ENCODE data around the gene EYS. TPM values are rescaled to one million over a fixed set of nuclear protein-coding genes. Genes with fewer than 3 reads are reported as not detected.

The EYS gene
- polyA plus RNA-seq, 6 donors from 2014 or later = 0.06 to 0.18 (median 0.07) TPM; not detected in 1

- Mint-ChIP-seq H3K36me3 (no peaks in the 10 kb centered on the region), H3K27me3 (no peaks in the 10 kb centered on the region), H3K4me1 (no peaks in the 10 kb centered on the region), H3K4me3 (no peak overlapping the region), H3K27ac (no peak overlapping the region), H3K9me3 (peaks cover 3 to 13% (median 6%) of the 10 kb centered on the region in 7 donors)
- ATAC-seq (ENCODE audit: low read depth in 2 of 2) = no peak
- no peak for DNase-seq
Observed at GRCh38 chr6:64902596-64902995, 804.4 kb downstream of the EYS start.

- DNase-seq = no peak
- H3K27me3 Mint-ChIP-seq = no peaks in the 10 kb centered on the region
- peaks cover 3 to 18% (median 8%) of the 10 kb centered on the region in 7 donors for H3K9me3 Mint-ChIP-seq
- ATAC-seq (ENCODE audit: low read depth in 2 of 2) = no peak
- no peak overlapping the region for H3K4me3 Mint-ChIP-seq
- no peaks in the 10 kb centered on the region for H3K36me3 Mint-ChIP-seq
- H3K27ac Mint-ChIP-seq = no peak overlapping the region
- H3K4me1 Mint-ChIP-seq = no peaks in the 10 kb centered on the region
Observed at GRCh38 chr6:64896939-64897338, 810.1 kb downstream of the EYS start.

DNA sequence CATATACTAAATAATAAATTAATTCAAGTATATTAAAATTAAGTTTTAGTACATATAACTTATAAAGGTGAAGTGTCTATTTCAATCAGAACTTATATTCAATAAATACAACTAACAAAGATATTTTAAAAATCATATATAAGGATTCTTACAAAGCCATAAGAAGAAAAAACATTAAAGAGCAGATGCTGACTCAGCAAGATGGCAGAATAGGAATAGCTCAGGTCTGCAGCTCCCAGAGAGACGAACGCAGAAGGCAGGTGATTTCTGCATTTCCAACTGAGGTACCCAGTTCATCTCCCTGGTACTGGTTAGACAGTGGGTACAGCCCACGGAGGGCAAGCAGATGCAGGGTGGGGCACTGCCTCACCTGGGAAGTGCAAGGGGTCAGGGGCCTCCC lies 811.1 kb downstream of the EYS start:
- peaks cover 3 to 18% (median 9%) of the 10 kb centered on the region in 7 donors for H3K9me3 Mint-ChIP-seq
- no peaks in the 10 kb centered on the region for H3K36me3 Mint-ChIP-seq
- DNase-seq = no peak
- ATAC-seq (ENCODE audit: low read depth in 2 of 2) = no peak
- no peaks in the 10 kb centered on the region for H3K4me1 Mint-ChIP-seq
- H3K27ac Mint-ChIP-seq = no peak overlapping the region
- no peak overlapping the region for H3K4me3 Mint-ChIP-seq
- no peaks in the 10 kb centered on the region for H3K27me3 Mint-ChIP-seq

GRCh38 chr6:64890609-64891008 lies 816.4 kb downstream of the EYS start:
- Mint-ChIP-seq H3K4me3 (no peak overlapping the region), H3K36me3 (no peaks in the 10 kb centered on the region), H3K27ac (no peak overlapping the region), H3K9me3 (peaks cover 0 to 7% (median 3%) of the 10 kb centered on the region in 7 donors), H3K4me1 (no peaks in the 10 kb centered on the region), H3K27me3 (no peaks in the 10 kb centered on the region)
- no peak for ATAC-seq (ENCODE audit: low read depth in 2 of 2)
- no peak for DNase-seq

GRCh38 chr6:64889144-64889543 lies 817.9 kb downstream of the EYS start:
- Mint-ChIP-seq H3K9me3 (peaks cover 0 to 7% (median 2%) of the 10 kb centered on the region in 7 donors), H3K4me3 (no peak overlapping the region), H3K4me1 (no peaks in the 10 kb centered on the region), H3K27ac (no peak overlapping the region), H3K27me3 (no peaks in the 10 kb centered on the region), H3K36me3 (no peaks in the 10 kb centered on the region)
- no peak for ATAC-seq (ENCODE audit: low read depth in 2 of 2)
- no peak for DNase-seq

DNA sequence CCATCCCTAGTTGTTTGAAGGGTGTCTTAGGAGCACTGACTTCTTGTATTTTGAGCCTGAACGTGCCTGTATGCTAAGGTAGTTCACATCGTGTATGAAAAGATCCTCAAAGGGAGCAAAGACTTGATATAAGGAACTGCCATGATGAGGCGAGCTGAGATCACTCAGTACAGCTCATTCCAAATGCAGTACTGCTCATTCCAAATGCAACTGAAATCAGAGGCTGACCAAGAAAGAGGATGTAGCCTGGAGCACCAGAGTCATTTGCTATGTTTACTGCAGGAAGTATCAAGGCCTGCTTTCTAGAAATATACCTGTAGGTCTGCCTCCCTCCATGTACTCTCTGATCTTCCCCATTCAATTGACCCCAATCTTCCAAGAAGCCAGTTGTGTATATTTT lies 832.2 kb downstream of the EYS start:
- no peaks in the 10 kb centered on the region for H3K36me3 Mint-ChIP-seq
- no peak for DNase-seq
- peaks cover 2 to 7% (median 5%) of the 10 kb centered on the region in 7 donors for H3K9me3 Mint-ChIP-seq
- no peaks in the 10 kb centered on the region for H3K27me3 Mint-ChIP-seq
- no peak for ATAC-seq (ENCODE audit: low read depth in 2 of 2)
- no peak overlapping the region for H3K4me3 Mint-ChIP-seq
- no peak overlapping the region for H3K27ac Mint-ChIP-seq
- H3K4me1 Mint-ChIP-seq = no peaks in the 10 kb centered on the region

GRCh38 chr6:64872633-64873032 lies 834.4 kb downstream of the EYS start:
- no peak overlapping the region for H3K27ac Mint-ChIP-seq
- H3K4me1 Mint-ChIP-seq = no peaks in the 10 kb centered on the region
- H3K9me3 Mint-ChIP-seq = peaks cover 0 to 10% (median 5%) of the 10 kb centered on the region in 7 donors
- no peaks in the 10 kb centered on the region for H3K36me3 Mint-ChIP-seq
- no peak for DNase-seq
- no peaks in the 10 kb centered on the region for H3K27me3 Mint-ChIP-seq
- no peak overlapping the region for H3K4me3 Mint-ChIP-seq
- no peak for ATAC-seq (ENCODE audit: low read depth in 2 of 2)

DNA sequence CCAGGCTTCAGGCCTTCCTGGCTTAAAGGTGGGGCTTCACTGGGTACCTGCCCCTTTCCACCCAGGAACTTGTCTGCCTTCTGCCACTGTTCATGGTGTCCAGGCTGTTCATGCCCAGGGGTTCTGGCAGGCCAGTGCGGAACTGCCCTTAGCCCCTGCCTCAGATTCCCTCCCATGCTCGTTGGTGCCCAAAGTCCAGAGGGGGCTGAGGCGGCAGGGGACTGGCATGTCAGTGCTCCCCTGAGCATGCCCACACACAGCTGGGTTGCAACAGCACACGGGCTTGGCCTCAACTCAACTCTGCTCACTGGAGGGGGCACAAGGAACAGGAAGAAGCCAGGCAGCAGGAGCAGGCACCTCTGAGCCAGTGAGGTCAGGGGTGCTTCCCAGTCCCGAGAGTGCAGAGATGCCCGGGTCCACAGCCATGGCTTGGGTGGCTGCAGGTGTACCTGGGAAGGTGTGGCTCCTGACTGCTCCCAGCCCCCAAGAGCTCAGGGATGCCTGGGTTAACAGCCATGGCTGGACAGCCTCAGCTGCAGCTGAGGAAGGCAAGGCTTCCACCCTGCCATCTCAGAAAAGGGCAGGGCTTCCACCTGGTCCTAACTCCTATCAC lies 845.9 kb downstream of the EYS start:
- Mint-ChIP-seq H3K27ac (no peak overlapping the region), H3K4me1 (no peaks in the 10 kb centered on the region), H3K4me3 (no peak overlapping the region), H3K9me3 (peaks cover 2 to 14% (median 6%) of the 10 kb centered on the region in 7 donors), H3K27me3 (no peaks in the 10 kb centered on the region), H3K36me3 (no peaks in the 10 kb centered on the region)
- DNase-seq = no peak
- ATAC-seq (ENCODE audit: low read depth in 2 of 2) = no peak

DNA sequence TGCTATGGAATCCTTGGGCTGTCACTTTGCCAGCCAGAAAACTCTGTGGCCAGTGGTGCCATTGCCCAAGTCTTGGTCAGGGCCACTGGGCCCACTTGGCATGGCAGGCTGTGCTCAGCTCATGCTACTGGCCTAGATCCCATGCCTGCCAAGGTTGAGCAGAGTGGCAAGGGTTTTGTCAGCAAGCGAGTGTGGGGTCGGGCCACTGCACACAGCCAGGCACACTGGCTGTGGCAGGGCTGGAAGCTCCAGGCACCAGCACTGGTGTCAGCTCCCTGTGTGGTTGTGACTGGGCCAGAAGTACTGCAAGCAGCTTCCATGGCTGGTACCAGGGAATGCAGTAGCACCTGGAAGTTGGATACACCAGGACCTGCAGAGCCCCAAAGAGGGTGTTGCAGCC lies 846.8 kb downstream of the EYS start:
- no peaks in the 10 kb centered on the region for H3K4me1 Mint-ChIP-seq
- H3K36me3 Mint-ChIP-seq = no peaks in the 10 kb centered on the region
- no peak overlapping the region for H3K4me3 Mint-ChIP-seq
- H3K27ac Mint-ChIP-seq = no peak overlapping the region
- ATAC-seq (ENCODE audit: low read depth in 2 of 2) = no peak
- no peaks in the 10 kb centered on the region for H3K27me3 Mint-ChIP-seq
- no peak for DNase-seq
- peaks cover 3 to 21% (median 7%) of the 10 kb centered on the region in 7 donors for H3K9me3 Mint-ChIP-seq

DNA sequence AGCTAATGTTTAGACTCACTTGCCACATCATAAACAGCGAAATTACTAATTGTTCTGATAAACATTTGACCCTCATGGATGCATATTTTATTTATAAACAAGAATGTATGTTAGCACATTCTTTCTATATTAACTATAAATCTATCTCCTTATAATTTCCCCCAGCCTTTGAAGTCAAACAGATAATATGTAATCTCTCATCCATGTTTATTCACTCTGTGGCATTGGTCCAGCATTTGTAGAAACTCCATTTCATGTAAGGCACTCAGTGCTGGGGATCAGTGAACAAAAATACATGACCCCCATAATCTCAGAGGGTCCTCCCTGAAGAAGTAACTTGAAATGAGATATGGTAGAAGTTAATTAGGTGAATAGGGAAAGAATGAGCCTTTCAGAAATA lies 856.9 kb downstream of the EYS start:
- peaks cover 2 to 13% (median 8%) of the 10 kb centered on the region in 7 donors for H3K9me3 Mint-ChIP-seq
- DNase-seq (no peak), ATAC-seq (ENCODE audit: low read depth in 2 of 2) (no peak)
- H3K36me3 Mint-ChIP-seq = no peaks in the 10 kb centered on the region
- no peak overlapping the region for H3K27ac Mint-ChIP-seq
- H3K4me1 Mint-ChIP-seq = no peaks in the 10 kb centered on the region
- no peak overlapping the region for H3K4me3 Mint-ChIP-seq
- no peaks in the 10 kb centered on the region for H3K27me3 Mint-ChIP-seq

DNA sequence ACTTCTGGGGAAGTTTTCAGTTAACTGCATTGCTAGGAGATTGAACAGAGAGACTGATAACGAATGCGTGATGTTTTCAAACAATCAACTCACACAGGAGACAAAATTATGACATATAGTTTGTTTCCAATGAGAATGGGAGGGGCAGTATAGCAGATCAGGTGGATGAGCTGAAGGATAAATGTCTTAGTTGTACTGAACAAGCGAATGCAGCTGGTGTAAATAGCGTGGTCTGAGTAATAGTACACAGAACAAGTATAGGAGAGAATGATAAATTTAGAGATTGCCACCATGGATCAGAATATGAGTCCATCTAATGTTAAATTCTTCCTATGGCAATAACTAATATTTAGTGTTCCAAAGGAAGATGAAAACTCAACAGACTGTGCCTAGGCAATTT lies 858.6 kb downstream of the EYS start:
- Mint-ChIP-seq H3K27me3 (no peaks in the 10 kb centered on the region), H3K36me3 (no peaks in the 10 kb centered on the region), H3K9me3 (peaks cover 2 to 13% (median 5%) of the 10 kb centered on the region in 7 donors), H3K4me3 (no peak overlapping the region), H3K4me1 (no peaks in the 10 kb centered on the region), H3K27ac (no peak overlapping the region)
- DNase-seq (no peak), ATAC-seq (ENCODE audit: low read depth in 2 of 2) (no peak)

GRCh38 chr6:64847396-64847795 lies 859.6 kb downstream of the EYS start:
- H3K4me3 Mint-ChIP-seq = no peak overlapping the region
- H3K27me3 Mint-ChIP-seq = no peaks in the 10 kb centered on the region
- DNase-seq (no peak), ATAC-seq (ENCODE audit: low read depth in 2 of 2) (no peak)
- H3K4me1 Mint-ChIP-seq = no peaks in the 10 kb centered on the region
- H3K36me3 Mint-ChIP-seq = no peaks in the 10 kb centered on the region
- H3K27ac Mint-ChIP-seq = no peak overlapping the region
- peaks cover 0 to 12% (median 3%) of the 10 kb centered on the region in 7 donors for H3K9me3 Mint-ChIP-seq

GRCh38 chr6:64838726-64839125 lies 868.3 kb downstream of the EYS start:
- no peak for DNase-seq
- Mint-ChIP-seq H3K27ac (no peak overlapping the region), H3K36me3 (no peaks in the 10 kb centered on the region), H3K27me3 (no peaks in the 10 kb centered on the region), H3K4me1 (no peaks in the 10 kb centered on the region), H3K4me3 (no peak overlapping the region), H3K9me3 (peaks cover 0 to 9% (median 2%) of the 10 kb centered on the region in 7 donors)
- no peak for ATAC-seq (ENCODE audit: low read depth in 2 of 2)

DNA sequence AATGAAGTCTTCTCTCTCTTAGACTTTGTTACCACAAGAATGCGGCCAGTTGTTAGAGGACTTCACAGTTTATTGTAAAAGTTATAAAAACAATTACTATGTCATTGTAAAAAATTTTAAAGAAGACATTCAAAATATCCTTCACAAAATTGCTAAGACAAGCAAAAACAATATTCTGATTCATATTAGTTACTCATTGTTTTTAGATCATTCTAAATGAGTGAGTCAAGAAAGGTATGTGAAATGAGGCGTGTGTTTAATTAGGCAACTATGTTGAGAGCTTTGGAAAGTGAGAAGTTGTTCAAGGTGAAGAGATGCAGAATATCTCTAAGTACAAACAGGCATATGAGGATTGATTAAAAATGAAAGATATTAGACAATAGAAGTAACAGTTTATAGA lies 875.3 kb downstream of the EYS start:
- DNase-seq (no peak), ATAC-seq (ENCODE audit: low read depth in 2 of 2) (no peak)
- H3K36me3 Mint-ChIP-seq = no peaks in the 10 kb centered on the region
- no peaks in the 10 kb centered on the region for H3K27me3 Mint-ChIP-seq
- H3K9me3 Mint-ChIP-seq = peaks cover 0 to 7% (median 0%) of the 10 kb centered on the region in 7 donors
- no peaks in the 10 kb centered on the region for H3K4me1 Mint-ChIP-seq
- no peak overlapping the region for H3K27ac Mint-ChIP-seq
- no peak overlapping the region for H3K4me3 Mint-ChIP-seq

GRCh38 chr6:64817525-64817924 lies 889.5 kb downstream of the EYS start:
- Mint-ChIP-seq H3K36me3 (no peaks in the 10 kb centered on the region), H3K9me3 (peaks cover 0 to 6% (median 0%) of the 10 kb centered on the region in 7 donors), H3K4me3 (no peak overlapping the region), H3K27me3 (no peaks in the 10 kb centered on the region), H3K4me1 (no peaks in the 10 kb centered on the region), H3K27ac (no peak overlapping the region)
- DNase-seq = no peak
- no peak for ATAC-seq (ENCODE audit: low read depth in 2 of 2)

All from naive B cell (primary cell).